GM13977 (cell line): ENCODE measurements around the gene VPS26B.

Experiments used
- DNase-seq: peaks from one replicate; pipeline ENCODE4 v3.0.0; 2012; ENCODE audit warnings: low spot score
- in situ Hi-C: fragments of 300-500 bp; cut with MboI; formaldehyde crosslinking; loops from one replicate; pipeline ENCODE4 v1.12.0; 2022; ENCODE audit warnings: low sequenced_read_pairs, low pct_unique_long_range_greater_than_20kb, mixed read lengths, inconsistent platforms; ENCODE audit not compliant: unreplicated experiment
- TF ChIP-seq, protein P1 (sequence below): IDR thresholded peaks from 2 replicates; pipeline ENCODE4 v1.5.1; 2012; ENCODE audit warnings: mild to moderate bottlenecking, control low read depth; ENCODE audit not compliant: insufficient read depth; ENCODE audit errors: extremely low read depth, missing control alignments

Gene VPS26B

DNA sequence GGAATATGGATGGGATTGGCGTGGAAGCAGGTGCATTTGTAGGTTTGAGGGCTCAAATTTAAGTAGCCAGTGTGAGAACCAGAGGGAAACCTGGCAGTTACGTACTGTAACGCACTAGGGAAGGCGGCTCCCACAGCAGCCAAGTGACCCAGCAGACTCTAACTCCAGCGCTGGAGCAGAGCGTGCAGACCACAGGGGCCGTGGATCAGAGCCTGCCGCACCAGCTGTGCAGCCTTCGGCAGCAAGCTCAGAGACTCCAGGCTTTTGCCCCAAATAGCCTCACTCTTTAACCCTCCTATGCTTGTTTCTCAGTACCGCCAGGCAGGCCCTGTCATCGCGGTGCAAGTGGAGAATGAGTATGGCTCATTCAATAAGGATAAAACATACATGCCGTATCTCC, 64.0 kb downstream of the VPS26B start:
- TF ChIP-seq, protein P1, sequence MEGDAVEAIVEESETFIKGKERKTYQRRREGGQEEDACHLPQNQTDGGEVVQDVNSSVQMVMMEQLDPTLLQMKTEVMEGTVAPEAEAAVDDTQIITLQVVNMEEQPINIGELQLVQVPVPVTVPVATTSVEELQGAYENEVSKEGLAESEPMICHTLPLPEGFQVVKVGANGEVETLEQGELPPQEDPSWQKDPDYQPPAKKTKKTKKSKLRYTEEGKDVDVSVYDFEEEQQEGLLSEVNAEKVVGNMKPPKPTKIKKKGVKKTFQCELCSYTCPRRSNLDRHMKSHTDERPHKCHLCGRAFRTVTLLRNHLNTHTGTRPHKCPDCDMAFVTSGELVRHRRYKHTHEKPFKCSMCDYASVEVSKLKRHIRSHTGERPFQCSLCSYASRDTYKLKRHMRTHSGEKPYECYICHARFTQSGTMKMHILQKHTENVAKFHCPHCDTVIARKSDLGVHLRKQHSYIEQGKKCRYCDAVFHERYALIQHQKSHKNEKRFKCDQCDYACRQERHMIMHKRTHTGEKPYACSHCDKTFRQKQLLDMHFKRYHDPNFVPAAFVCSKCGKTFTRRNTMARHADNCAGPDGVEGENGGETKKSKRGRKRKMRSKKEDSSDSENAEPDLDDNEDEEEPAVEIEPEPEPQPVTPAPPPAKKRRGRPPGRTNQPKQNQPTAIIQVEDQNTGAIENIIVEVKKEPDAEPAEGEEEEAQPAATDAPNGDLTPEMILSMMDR: no peak
- in situ Hi-C loops: no loop called here
- DNase-seq: no peak

DNA sequence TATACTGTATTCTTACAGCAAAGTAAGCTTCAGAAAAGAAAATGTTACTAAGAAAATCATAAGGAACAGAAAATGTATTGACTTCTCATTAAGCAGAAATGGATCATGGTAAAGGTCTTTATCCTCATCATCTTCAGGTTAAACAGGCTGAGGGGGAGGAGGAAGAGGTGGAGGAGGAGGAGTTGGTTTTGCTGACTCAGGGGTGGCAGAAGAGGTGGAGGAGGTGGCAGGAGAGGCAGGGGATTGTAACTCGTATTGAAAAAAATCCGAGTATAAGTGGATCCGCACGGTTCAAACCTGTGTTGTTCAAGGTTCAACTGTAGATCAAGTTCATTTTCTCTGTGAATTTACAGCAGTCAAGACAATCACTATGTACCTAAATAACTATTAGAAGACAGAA, 64.7 kb downstream of the VPS26B start:
- TF ChIP-seq, protein P1: no peak
- no peak for DNase-seq
- in situ Hi-C loops: no loop called here

DNA sequence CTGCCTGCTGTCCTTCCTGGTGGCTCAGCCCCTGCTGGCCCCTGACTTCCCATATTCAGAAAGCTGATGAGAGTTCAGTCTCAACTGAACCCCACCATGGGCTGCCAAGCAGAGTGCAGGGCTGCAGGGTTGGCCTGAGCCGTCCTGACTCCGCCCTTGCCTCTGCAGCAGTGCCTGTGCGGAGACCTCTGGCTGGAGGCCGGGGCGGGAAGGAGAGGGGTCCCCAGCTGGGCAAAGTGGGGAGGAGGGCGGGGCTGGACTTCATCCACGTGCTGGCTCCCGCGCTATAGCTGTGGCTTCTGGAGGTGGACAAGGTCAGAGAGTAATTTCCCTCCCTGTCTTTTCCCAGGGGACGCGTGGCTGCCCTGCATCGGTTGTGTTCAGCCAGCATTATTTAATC, 65.3 kb downstream of the VPS26B start:
- in situ Hi-C loops: no loop called here

DNA sequence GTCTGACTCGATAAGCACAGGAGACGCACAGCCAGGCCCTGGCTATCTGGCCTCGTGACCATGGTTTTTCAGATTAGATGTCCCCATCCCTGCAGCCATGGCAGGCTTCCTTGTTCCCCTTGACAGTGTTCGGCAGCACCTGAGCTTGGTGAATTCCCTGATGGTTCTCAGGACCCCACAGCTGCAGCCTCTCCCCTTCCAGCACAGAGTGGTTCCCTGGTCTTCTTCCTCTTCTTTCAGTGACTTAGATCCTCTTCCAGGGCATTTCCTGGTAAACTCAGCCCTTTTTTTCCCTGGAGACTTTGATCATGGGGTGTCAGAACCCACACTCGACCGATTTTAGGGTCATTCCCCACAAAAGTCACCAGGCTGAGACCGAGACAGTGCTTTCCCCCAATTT, 66.2 kb downstream of the VPS26B start:
- DNase-seq: no peak
- in situ Hi-C loops: no loop called here
- TF ChIP-seq, protein P1: no peak

More for the DNA sequence above, 65.3 kb downstream of the VPS26B start:
- TF ChIP-seq, protein P1: no peak
- DNase-seq: no peak

DNA sequence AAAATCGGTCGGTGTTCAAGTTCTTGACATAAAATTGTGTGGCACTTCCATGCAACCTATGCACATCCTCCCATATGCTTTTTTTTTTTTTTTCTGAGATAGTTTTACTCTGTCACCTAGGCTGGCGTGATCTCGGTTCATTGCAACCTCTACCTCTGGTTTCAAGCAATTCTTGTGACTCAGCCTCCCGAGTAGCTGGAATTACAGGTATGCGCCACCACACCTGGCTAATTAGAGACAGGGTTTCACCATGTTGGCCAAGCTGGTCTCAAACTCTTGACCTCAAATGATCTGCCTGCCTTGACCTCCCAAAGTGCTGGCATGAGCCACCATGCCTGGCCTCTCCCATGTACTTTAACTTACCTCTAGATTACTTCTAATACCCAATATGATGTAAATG, 66.7 kb downstream of the VPS26B start:
- no peak for DNase-seq
- in situ Hi-C loops: no loop called here
- TF ChIP-seq, protein P1: no peak

DNA sequence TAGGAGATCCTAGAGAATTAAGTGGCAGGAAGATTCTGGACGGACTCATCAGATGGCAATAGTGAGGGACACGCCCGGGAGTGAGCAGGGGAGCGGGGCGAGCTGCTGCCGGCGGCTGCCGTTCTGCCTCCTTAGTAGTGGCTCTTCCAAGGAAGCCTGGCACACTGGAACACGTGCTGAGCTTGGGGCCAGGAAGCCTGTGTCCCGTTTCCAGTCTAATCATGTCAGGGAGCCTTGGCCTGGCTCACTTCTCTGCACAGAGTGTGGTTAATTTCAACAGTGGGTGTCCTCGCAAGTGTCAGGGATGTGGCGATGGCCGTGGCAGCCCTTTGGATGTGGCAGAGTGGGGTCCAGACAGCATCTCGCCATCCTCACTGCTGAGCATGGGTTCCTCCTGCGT, 68.2 kb downstream of the VPS26B start:
- in situ Hi-C loops: no loop called here
- TF ChIP-seq, protein P1: no peak
- no peak for DNase-seq
